ENCODE results near the gene AKAP17A. TPM values are rescaled to one million over a fixed set of nuclear protein-coding genes. Genes with fewer than 3 reads are reported as not detected.

AKAP17A gene, protein sequence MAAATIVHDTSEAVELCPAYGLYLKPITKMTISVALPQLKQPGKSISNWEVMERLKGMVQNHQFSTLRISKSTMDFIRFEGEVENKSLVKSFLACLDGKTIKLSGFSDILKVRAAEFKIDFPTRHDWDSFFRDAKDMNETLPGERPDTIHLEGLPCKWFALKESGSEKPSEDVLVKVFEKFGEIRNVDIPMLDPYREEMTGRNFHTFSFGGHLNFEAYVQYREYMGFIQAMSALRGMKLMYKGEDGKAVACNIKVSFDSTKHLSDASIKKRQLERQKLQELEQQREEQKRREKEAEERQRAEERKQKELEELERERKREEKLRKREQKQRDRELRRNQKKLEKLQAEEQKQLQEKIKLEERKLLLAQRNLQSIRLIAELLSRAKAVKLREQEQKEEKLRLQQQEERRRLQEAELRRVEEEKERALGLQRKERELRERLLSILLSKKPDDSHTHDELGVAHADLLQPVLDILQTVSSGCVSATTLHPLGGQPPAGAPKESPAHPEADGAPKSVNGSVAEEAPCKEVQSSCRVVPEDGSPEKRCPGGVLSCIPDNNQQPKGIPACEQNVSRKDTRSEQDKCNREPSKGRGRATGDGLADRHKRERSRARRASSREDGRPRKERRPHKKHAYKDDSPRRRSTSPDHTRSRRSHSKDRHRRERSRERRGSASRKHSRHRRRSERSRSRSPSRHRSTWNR
- 9.5 and 16.9 TPM in 2 replicates for total RNA-seq (ENCODE audit: low replicate concordance)

DNA sequence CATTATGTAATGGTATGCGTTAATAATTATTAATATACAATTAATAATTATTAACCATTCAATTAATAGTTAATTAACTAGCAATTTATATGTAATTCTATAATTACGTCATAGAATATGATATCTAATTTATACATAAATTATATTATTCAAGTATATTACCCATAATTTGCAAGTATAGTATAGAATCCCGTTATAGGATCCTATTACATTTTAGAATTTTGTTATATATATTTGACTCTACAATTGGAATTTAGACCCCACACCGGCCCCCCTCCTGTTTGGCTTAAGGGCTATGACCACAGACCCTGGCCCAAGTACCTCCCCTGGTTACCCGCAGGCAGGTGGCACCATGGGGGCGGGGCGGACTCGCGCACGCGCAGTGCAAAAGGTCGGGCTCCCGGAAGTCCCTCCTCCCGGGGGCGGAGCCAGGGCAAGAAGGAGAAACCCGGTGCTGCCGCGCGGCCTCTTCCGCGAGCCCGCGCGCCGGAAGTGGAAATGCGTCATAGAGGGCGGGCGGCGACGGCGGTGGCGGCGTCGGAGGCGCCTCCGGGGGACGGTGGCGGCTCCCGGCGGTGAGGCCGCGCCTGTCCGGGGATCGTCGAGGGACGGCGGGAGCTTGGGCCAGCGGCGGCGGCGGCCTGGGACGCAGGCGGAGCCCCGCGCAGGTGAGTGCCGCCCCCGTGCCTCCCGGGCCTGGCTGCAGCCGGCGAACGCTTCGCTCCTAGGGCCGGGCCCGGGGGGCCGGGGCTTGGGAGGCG is at the start of gene AKAP17A:
AKAP17A (plus strand) TSS at position 503 of the 761 bp plus-strand sequence. CDS start 1,859 bp downstream, outside the sequence.
- peak; percentile 88 for DNase-seq (ENCODE audit: low read depth)
- TF ChIP-seq, protein P1, sequence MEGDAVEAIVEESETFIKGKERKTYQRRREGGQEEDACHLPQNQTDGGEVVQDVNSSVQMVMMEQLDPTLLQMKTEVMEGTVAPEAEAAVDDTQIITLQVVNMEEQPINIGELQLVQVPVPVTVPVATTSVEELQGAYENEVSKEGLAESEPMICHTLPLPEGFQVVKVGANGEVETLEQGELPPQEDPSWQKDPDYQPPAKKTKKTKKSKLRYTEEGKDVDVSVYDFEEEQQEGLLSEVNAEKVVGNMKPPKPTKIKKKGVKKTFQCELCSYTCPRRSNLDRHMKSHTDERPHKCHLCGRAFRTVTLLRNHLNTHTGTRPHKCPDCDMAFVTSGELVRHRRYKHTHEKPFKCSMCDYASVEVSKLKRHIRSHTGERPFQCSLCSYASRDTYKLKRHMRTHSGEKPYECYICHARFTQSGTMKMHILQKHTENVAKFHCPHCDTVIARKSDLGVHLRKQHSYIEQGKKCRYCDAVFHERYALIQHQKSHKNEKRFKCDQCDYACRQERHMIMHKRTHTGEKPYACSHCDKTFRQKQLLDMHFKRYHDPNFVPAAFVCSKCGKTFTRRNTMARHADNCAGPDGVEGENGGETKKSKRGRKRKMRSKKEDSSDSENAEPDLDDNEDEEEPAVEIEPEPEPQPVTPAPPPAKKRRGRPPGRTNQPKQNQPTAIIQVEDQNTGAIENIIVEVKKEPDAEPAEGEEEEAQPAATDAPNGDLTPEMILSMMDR (IDR thresholded peaks at IDR 0.05; ENCODE audit: insufficient read depth, low read length) = no peak
- peak within 1 kb of the TSS; percentile 88 for H3K4me3 ChIP-seq (ENCODE audit: low read depth, low read length)

DNA sequence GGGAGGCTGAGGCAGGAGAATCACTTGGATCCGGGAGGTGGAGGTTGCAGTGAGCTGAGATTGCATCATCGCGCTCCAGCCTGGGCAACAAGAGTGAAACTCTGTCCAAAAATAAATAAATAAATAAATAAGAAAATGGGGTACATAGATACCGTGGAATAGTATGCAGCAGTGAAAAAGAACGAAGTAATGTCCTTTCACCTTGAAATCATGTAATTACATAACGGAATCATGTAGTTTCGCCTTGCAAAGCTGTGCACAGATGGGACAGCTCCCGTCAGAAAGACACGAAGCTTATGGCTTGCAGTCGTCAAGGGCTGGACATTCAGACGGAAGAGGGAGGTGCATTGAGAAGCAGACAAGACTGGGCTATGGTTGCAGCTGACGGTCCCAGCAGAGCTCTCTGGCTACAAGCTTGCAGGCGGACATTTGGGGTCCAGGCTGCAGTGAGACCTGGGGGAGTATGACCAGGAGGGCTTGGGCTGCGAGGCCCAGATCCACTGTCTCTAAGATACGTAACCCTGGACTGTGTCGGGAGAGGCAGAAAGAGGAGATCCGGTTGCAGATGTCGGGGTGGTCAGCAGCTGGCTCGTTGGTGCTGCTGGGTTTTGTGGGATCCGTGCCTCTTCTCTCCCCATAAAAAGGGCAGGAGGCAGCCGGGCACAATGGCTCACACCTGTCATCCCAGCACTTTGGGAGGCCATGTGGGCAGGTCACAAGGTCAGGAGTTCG is 48.2 kb upstream of the AKAP17A start:
- TF ChIP-seq, protein P1 (IDR thresholded peaks at IDR 0.05; ENCODE audit: insufficient read depth, low read length) = no peak
- no peak overlapping the region for H3K4me3 ChIP-seq (ENCODE audit: low read depth, low read length)
- DNase-seq (ENCODE audit: low read depth) = no peak

DNA sequence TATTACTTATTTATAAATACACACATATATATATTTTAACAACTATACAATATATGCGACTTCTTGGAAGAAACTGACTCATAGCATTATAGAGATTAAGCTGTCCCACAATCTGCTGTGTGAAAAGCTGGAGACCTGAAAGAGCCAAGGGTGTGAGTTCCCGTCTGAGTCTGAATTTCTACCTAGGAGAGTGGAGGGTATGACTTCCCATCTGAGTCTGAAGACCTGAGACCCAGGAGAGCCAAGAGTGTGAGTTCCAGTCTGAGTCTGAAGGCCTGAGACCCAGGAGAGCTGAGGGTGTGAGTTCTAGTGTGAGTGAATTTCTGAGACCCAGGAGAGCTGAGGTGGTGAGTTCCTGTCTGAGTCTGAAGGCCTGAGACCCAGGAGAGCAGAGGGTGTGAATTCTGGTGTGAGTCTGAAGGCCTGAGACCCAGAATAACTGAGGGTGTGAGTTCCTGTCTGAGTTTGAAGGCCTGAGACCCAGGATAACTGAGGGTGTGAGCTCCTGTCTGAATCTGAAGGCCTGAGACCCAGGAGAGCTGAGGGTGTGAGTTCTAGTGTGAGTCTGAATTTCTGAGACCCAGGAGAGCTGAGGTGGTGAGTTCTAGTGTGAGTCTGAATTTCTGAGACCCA is 45.5 kb upstream of the AKAP17A start:
- H3K4me3 ChIP-seq (ENCODE audit: low read depth, low read length) = no peak overlapping the region
- DNase-seq (ENCODE audit: low read depth) = no peak
- TF ChIP-seq, protein P1 (IDR thresholded peaks at IDR 0.05; ENCODE audit: insufficient read depth, low read length) = no peak

DNA sequence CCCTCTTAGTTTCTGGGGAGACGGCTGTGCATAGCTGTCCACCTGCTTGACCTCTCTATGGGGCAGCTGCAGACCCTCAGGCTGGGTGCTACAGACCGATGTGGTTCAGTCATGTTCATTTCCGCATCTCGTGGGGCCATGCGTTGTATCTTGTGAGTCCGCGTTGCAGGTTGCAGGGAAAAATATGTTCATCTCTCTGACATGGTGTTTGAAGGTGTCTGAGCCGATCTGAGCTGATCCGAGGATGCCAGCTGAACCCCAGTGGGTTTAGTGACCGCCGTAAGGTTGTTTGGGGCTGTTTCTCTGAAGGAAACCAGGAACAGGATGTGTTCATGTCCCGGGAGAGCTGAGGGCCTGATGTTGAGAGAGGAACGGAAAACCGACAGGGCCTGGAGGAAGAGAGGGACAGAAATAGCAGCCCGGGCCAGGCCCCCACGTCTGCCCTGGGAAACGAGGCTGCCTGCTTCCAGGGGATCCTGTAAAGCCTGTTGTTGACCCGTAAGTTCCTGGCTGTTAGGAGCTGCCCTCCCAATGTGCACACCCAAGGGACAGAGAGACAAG is 44.6 kb upstream of the AKAP17A start:
- no peak overlapping the region for H3K4me3 ChIP-seq (ENCODE audit: low read depth, low read length)
- no peak for DNase-seq (ENCODE audit: low read depth)
- TF ChIP-seq, protein P1 (IDR thresholded peaks at IDR 0.05; ENCODE audit: insufficient read depth, low read length) = no peak

DNA sequence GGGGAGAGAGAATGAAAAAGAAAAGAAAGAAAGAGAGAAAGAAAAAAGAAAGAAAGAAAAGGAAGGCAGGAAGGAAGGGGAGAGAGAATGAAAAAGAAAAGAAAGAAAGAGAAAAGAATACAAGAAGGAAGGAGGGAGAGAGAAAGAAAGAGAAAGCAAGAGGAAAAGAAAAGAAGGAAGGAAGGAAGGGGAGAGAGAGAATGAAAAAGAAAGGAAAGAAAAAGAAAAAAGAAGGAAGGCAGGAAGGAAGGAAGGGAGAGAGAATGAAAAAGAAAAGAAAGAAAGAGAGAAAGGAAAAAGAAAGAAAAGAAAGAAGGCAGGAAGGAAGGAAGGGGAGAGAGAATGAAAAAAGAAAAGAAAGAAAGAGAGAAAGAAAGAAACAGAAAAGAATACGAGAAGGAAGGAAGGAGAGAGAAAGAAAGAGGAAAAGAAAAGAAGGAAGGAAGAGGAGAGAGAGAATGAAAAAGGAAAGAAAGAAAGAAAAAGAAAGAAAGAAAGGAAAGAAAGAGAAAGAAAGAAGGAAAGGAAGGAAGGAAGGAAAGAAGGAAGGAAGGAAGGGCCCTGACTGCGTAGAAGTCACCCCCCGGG is 39.4 kb upstream of the AKAP17A start:
- TF ChIP-seq, protein P1 (IDR thresholded peaks at IDR 0.05; ENCODE audit: insufficient read depth, low read length) = no peak
- DNase-seq (ENCODE audit: low read depth) = no peak
- H3K4me3 ChIP-seq (ENCODE audit: low read depth, low read length) = no peak overlapping the region

Measured in fibroblast of the aortic adventitia (primary cell).